ELF-1 (cell line): ENCODE results near the gene LMCD1.

Experiments
- DNase-seq: peaks from one replicate; pipeline ENCODE4 v3.0.0-alpha.2; 2016; ENCODE audit warnings: low read depth, low spot score

The LMCD1 gene

GRCh38 chr3:8501371-8502131 is at the start of gene LMCD1:
Gene LMCD1 (plus strand): TSS chr3:8501823. CDS start chr3:8501939, 116 bp downstream.
- DNase-seq: peak; percentile 99

DNA sequence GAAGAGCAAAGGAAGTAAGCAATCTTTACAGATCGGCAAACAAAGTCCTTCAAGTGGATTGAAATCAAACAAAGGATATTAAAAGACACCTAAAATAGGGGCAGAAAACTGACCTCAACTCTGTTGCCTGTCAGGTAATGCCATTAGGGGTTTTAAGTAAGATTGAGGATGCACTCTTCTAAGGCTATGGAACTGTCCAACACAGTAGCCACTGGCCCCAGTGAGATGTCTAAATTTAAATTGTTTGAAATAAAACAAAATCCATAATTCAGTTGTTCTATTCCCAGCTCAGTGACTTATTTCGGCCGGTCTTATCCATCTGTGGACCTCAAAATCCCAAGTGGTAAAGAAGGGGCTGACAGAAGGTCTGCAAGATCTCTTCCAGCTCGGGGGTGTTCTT is 49.5 kb upstream of the LMCD1 start:
- no peak for DNase-seq

- DNase-seq: no peak
These were observed 48.5 kb upstream of the LMCD1 start for GRCh38 chr3:8453153-8453552.

DNA sequence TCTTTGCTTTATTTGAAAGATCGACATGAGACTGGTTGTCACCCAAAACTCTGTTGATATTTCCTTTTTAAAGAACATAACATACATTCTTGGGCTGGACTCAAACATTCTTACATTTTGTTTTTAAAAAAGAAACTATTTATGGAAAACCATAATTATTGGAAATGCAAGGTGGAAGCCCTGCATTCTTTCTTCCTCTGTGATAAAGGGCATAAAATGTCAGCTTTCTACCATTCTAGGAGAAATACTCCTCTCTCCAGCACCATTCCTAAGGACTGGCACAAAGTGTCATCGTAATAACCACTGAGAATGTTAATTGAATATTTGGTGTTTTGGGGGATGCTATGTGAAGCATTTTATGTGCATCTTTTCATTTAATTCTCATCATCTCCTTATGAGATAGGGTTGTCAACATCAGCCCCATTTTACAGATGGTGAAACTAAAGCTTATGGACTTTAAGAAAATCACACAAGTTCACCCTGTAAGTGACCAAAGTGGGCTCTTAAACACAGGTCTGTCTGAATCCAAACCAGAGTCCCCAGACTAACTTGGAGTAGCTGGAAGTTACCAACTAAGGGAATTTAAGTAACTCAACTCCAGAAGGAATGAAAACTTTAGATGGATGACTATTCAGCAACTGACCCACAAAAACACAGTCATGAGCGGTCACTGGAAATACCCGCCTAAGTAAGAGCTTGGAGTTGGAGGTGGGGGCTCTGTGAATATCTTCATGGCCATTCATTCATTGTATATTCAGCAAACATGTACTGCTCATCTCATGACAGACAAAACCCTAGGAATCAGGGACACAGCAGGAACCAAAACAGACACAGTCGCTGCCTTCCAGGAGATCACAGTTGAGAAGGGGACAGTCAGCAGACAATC is 45.9 kb upstream of the LMCD1 start:
- DNase-seq: no peak

GRCh38 chr3:8456412-8456811 is 45.2 kb upstream of the LMCD1 start:
- DNase-seq: peak; percentile 20

- no peak for DNase-seq
These were observed 44.6 kb upstream of the LMCD1 start for GRCh38 chr3:8457039-8457438.

GRCh38 chr3:8458238-8458661 is 43.4 kb upstream of the LMCD1 start:
- DNase-seq: no peak

DNA sequence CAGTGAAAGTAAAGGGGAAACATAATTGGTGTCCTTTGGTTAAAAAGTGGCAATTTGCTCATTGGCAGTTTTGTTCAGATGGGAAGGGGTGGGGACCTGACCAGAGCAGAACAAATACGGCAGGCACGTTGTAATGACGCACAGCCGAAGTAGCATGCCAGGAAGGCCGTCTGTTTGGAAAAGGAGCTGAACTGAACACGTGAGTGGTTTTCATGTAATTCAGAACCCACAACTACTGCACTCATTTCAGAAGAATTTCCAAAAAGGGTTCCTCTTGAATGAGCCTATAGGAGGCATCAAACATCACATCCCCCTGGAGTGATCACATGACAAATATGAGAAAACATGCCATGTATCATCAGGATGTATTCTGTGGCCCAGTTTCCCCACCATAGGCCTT is 42.9 kb upstream of the LMCD1 start:
- no peak for DNase-seq

GRCh38 chr3:8460050-8460708 is 41.4 kb upstream of the LMCD1 start:
- DNase-seq: no peak

DNA sequence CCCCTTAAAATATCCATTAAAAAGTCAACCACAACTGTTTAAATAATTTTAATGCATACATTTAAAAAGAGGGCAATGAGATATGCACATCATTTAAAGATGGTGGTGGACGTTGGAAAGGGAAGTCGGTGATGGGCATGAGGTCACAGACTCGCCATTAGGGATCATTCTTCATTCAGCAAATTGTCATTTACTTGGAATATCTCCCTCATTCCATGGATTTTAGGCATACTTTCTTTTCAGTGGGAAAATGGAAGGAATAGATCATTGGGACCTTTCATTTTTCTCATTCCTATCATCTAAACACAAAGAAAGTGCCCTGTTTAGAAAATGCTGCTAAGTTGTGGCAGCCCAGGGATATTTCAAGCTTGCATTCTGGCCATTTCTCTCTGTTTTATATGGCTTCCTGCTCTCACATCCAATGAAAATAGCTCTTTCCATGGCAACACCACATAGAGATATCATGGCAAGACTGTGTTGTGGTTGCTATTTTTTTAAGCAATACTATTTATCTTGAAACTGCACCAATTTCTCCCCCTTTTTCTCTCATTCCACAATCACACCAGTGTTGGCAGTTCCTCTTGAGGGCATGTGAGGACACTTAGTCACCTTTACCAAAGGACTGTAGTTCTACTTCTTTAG is 40.7 kb upstream of the LMCD1 start:
- DNase-seq: no peak

GRCh38 chr3:8464668-8465067 is 37.0 kb upstream of the LMCD1 start:
- DNase-seq: no peak

DNA sequence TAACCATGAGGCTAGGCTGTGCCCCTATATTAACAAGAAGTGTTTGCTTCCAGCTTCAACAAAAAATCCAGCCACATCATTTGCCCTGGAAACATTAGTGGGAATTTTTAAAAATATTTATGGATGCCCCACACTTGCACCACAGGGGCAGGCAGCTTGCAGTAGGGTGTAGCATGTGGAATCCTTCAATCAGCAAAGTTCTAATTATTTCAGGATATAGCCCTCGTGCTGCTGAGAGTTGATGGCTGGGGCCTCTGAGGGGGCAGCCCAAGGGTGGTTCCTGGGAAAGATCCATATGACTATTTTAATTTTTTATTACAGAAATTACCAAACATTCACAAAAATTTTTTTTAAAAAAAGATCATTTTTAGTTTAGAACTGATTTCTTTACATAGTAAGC is 35.1 kb upstream of the LMCD1 start:
- no peak for DNase-seq

GRCh38 chr3:8470801-8471200 is 30.8 kb upstream of the LMCD1 start:
- no peak for DNase-seq

- no peak for DNase-seq
These were observed 29.1 kb upstream of the LMCD1 start for GRCh38 chr3:8472549-8472948.

DNA sequence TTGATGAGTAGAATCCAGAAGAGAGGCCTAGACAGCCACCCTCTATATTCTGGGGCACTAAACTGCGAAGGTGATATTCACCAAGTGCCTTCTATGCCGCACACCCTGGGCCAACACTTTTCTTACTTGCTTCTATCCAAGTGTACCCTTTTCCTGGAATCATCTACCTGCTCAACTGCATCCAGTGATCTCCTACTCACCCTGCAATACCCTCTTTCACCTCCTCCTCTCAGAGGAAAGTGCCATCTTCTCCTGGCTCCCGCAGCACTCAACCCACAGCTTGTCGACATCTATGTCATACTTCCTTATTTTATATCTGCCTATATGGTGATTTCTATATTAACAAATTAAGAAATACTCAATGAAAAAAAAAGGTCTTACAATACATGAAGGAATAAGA is 28.6 kb upstream of the LMCD1 start:
- DNase-seq: no peak

GRCh38 chr3:8473990-8474389 is 27.6 kb upstream of the LMCD1 start:
- DNase-seq: no peak

DNA sequence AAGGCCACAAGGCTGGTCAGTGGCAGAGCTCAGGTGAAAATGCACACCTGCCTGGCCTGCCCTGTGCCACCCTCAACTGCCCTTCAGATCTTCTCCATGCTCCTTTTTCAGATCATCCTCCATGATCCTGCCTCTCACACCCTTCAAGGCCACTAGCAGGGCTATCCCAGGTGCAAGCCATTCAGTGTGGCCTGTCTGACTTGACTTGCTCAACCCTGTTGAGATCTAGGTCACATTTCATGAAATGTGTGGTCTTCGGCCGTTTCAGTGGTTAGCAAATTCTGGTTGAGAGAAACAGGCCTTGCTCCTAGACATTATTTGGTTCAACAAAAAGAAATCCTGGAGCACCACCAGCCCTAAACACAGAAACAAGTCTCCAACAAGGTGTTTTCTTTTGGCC is 26.6 kb upstream of the LMCD1 start:
- DNase-seq: no peak

GRCh38 chr3:8480699-8481098 is 20.9 kb upstream of the LMCD1 start:
- DNase-seq: no peak

DNA sequence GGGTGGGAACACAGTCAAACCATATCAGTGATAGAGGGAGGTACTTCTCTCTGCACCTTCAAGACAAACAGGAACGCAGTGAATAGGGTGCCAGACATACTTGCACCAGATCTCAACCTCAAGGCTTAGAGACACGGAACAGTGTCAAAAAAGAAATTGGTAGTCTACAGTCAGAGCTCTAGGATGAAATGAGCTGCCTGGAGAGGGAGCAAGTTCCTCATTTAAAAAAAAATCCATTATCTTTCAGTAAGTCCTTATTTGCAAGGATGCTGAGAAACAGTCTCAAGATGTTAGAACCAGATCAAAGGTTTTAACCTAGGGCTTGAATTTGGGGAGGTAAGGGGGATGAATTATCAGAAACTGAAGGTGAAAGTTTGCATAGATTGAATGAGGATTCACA is 20.2 kb upstream of the LMCD1 start:
- no peak for DNase-seq

DNA sequence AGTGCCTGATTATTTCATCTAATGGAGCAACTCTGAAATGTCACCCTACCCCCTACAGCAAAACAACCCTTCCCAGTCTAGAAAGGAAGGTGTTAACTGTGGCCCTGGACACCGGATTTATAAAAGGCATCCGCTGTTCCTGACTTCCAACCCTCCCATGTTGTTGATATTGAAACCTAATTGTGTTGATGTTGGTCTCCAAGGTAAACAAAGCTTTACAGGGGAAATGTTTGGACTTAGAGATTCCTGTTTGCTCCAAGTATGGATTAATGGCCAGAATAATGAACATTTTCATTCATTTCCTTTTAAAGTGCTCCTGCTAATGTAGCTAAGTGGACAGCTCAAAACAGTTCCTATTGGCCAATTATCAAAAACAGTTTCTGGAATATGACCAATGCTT is 19.4 kb upstream of the LMCD1 start:
- DNase-seq: no peak

DNA sequence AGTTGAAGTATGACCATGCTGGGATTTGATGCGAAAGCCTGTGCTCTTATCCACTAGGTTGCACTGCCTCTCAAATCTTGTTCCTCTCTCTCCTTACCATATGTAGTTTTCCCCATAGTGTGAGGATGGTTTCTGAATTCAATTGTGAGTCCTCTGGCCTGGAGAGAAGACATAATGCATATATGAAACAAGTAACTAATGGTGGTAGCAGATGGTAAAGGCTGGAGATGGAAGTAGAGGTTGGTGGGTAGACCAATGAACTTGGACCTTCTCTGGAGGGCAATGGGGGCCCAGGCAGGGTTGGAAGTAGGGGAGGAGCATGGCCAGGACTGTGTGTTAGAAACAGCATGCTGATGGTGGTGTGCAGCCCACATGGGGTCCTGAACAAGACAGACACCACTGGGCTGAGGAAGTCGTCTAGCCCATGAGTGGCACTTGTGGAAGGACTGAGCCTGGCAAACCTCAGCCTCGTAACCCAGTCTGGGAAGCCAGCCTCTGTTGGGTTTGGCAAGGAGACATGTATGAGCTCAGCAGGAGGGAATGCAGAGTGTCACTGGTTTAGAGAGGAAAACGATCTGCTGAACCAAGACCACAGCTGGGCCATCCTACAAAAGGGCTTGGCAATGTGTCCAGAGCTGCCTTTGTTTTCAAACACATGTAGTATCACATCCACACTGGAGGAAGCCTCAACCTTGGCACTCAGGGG is 18.5 kb upstream of the LMCD1 start:
- DNase-seq: no peak
